SJCRH30 (cell line): ENCODE results near the gene HSD3B1. TPM values are rescaled to one million over a fixed set of nuclear protein-coding genes. Genes with fewer than 3 reads are reported as not detected.
"Not testable (repeated sequence)": the region's sequence is repeated elsewhere in the genome, so short reads cannot be mapped to it uniquely, and the experiment has no call there.

ENCODE experiments used
- DNase-seq, 2 experiments: peaks; one replicate each; pipeline ENCODE4 v3.0.0-alpha.2; 2015 to 2020
- H3K27ac ChIP-seq: fragments of 250-450 bp; sonication (Bioruptor Pico); 2 replicates; pipeline ENCODE4 v1.5.1; 2020; ENCODE audit warnings: mild to moderate bottlenecking, moderate library complexity
- H3K27me3 ChIP-seq: fragments of 250-450 bp; sonication (Bioruptor Pico); 2 replicates; pipeline ENCODE4 v1.5.1; 2020; ENCODE audit warnings: mild to moderate bottlenecking, moderate library complexity
- H3K36me3 ChIP-seq: fragments of 250-450 bp; sonication (Bioruptor Pico); 2 replicates; pipeline ENCODE4 v1.5.1; 2020; ENCODE audit warnings: mild to moderate bottlenecking, moderate library complexity
- H3K4me1 ChIP-seq: fragments of 250-450 bp; sonication (Bioruptor Pico); 2 replicates; pipeline ENCODE4 v1.5.1; 2020; ENCODE audit warnings: mild to moderate bottlenecking, moderate library complexity
- H3K4me3 ChIP-seq: fragments of 250-450 bp; sonication (Bioruptor Pico); 2 replicates; pipeline ENCODE4 v1.5.1; 2020; ENCODE audit warnings: mild to moderate bottlenecking, moderate library complexity
- H3K9me3 ChIP-seq: fragments of 250-450 bp; sonication (Bioruptor Pico); replicated peaks from 2 replicates; pipeline ENCODE4 v1.5.1; 2020; ENCODE audit warnings: mild to moderate bottlenecking, moderate library complexity
- total RNA-seq: library from RNA; depleted of rRNA; stranded (reverse); fragments of >200 nt; shearing (Covaris generic); gene quantifications from 2 replicates; pipeline ENCODE4 v1.2.3, GENCODE V29; 2014; rRNA removed

The HSD3B1 gene
- total RNA-seq, 1 experiment from 2014 or later = not detected

DNA sequence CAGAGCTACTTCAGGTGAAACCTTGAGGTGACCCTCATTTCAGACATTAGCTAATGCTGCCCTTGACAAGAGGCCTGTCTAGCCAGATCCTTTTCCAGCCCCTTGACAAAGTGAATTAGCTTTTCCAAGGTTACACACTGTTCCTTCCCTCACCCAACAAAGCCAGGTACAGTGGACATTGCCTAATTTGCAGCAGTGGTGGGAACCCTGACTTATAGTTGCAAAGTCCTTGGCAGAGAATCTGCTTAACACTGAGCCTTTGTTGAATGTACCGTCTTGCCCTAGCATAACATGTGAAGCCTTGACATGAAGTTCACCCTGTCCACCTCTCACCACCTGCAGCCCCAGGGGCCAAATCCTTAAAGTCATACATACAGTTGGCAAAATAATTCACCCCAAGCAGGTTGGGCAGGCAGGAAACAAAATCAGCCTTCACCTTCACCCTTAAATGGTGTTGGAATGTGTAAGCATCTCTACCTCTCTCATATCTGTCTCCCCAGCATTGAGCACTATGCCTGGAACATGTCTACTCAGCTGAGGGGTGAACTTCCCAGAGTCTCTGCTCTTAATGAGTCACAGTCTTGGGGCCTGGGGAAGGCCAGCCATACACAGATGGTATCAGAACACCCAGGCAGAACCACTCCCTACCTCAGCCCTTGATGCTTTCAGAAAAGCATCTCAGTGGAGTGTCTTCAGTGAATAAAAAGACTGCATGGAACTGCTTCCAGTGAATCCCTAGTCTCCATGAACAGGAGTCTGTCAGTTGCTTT lies 46.5 kb downstream of the HSD3B1 start:
- H3K4me3 ChIP-seq, H3K27me3 ChIP-seq, H3K36me3 ChIP-seq: not testable (repeated sequence)
- peak; percentile 16 to 45 for DNase-seq
- Histone ChIP-seq H3K4me1 (peaks cover 38% of the 10 kb centered on the region), H3K9me3 (peaks cover 12% of the 10 kb centered on the region; the same call in 1 of the 2 replicates), H3K27ac (peak overlapping the region; percentile 81)

DNA sequence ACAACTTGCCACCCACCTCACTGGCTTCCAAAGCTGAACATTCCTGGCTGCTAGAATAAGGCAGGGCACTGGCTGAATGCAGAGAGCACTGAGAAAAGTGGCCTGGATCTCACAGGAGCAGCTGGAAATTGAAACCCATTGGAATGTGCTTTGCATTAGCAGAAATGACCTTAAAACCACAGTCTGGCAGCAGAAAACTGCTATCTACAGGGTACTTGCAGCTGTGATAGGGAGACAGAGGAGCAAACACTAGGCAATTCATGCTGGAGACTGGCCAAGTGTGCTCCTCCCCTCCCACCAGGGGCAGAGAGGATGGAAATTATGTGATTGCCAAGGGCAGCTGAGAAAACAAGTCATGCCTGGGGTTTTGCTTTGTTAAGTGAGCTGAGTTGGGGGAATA lies 47.2 kb downstream of the HSD3B1 start:
- Histone ChIP-seq H3K36me3 (no peaks in the 10 kb centered on the region), H3K27ac (peak overlapping the region; percentile 81)
- DNase-seq = peak; percentile 97 to 99

DNA sequence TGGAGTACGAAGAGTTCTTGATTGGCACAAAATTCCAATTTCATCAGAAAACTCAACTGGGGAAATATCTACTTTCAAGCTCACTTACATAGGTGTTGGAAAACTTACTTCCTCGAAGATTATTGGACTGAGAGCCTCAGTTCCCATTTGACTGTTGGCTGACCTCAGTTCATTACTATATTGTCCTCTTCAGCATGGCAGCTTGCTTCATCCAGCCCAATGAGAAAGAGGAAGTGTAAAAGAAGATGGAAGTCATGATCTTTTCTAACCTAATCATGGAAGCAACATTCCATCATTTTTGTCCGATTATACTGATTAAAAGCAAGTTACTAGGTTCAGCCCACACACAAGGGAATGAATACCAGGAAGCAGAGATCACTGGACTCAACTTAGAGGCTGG lies 49.4 kb downstream of the HSD3B1 start:
- H3K9me3 ChIP-seq = peaks cover 12% of the 10 kb centered on the region; the same call in 1 of the 2 replicates
- H3K4me1 ChIP-seq = peaks cover 33% of the 10 kb centered on the region
- no peak for DNase-seq

More for the DNA sequence above, 47.2 kb downstream of the HSD3B1 start:
- Histone ChIP-seq H3K4me3 (no peak overlapping the region), H3K27me3 (no peaks in the 10 kb centered on the region), H3K4me1 (peaks cover 38% of the 10 kb centered on the region), H3K9me3 (peaks cover 12% of the 10 kb centered on the region; the same call in 1 of the 2 replicates)

GRCh38 chr1:119560402-119560801 lies 53.4 kb downstream of the HSD3B1 start:
- not testable (repeated sequence) for DNase-seq, H3K4me1 ChIP-seq, H3K36me3 ChIP-seq, H3K27me3 ChIP-seq, H3K4me3 ChIP-seq, H3K27ac ChIP-seq
- peaks cover 12% of the 10 kb centered on the region; the same call in 1 of the 2 replicates for H3K9me3 ChIP-seq

More for the DNA sequence above, 49.4 kb downstream of the HSD3B1 start:
- Histone ChIP-seq H3K4me3 (no peak overlapping the region), H3K27me3 (no peaks in the 10 kb centered on the region), H3K36me3 (no peaks in the 10 kb centered on the region), H3K27ac (no peak overlapping the region)

- H3K36me3 ChIP-seq = no peaks in the 10 kb centered on the region
- no peak overlapping the region for H3K4me3 ChIP-seq
- DNase-seq = no peak
- H3K4me1 ChIP-seq = 0 out of 2 replicates have a peak, but pooled peaks cover 2% of the 10 kb centered on the region
- no peaks in the 10 kb centered on the region for H3K9me3 ChIP-seq
- H3K27ac ChIP-seq = no peak overlapping the region
- H3K27me3 ChIP-seq = peaks cover 5% of the 10 kb centered on the region; the same call in 1 of the 2 replicates
Observed at GRCh38 chr1:119564548-119564947, 57.5 kb downstream of the HSD3B1 start.

Other genes with a start within 250 kb of the HSD3B1 start
- not detected in 2 replicates for gene HAO2, start 138.4 kb upstream of the HSD3B1 start, total RNA-seq
- not detected in 2 replicates for gene HSD3B2, start 92.1 kb upstream of the HSD3B1 start, total RNA-seq
- gene ZNF697, start 141.1 kb downstream of the HSD3B1 start, total RNA-seq = 6.2 and 7.6 TPM in 2 replicates
- gene PHGDH, start 204.7 kb downstream of the HSD3B1 start, total RNA-seq = 148 and 160 TPM in 2 replicates